Measurements from ENCODE around the gene MEOX1. TPM values are rescaled to one million over a fixed set of nuclear protein-coding genes. Genes with fewer than 3 reads are reported as not detected.

Gene MEOX1
- total and polyA plus RNA-seq, 9 donors: 0.22 to 7.7 (median 1.2) TPM; not detected in 1

DNA sequence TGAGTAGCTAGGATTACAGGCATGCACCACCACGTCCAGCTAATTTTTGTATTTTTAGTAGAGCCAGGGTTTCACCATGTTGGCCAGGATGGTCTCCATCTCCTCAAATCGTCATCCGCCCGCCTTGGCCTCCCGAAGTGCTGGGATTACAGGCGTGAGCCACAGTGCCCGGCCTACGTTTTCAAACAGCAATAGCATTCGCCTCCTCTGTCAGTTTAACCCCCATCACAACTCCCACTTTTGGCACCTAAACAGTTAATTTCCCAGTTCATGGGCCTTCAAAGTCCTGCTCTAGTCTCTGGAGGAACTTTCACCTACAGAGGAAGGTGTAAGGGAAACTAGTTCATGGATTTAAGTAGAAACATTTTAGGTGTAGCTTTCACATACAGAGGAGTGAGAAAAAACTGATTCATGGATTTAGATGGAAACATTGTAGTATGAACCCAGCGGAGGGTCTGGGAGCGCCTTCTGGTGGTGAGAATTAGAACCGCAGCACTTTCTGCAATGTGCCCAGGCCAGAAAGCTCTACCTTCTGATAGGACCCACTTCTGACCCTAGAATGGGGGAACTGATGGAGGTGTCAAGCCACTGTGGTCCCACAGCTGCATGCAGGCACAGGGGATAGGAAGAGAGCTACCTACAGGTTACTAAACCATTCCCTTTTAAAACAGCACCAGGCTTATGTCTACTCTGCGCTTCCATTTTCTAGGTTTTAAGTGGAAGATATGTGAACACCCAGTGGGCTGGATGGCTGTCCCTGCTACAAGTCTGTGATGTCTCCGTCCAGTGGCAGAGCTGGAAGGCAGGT, 12.0 kb upstream of the MEOX1 start:
- no peaks in the 10 kb centered on the region for H3K27me3 ChIP-seq
- no peaks in the 10 kb centered on the region for H3K36me3 ChIP-seq
- WGBS, 3 donors: 56 to 59% (median 56%) methylated on average over 14 of the region's 14 CpGs
- no peaks in the 10 kb centered on the region for H3K4me1 ChIP-seq (ENCODE audit: insufficient read depth)
- no peak for TF ChIP-seq POLR2A (IDR thresholded peaks at IDR 0.05)
- TF ChIP-seq, protein P1, sequence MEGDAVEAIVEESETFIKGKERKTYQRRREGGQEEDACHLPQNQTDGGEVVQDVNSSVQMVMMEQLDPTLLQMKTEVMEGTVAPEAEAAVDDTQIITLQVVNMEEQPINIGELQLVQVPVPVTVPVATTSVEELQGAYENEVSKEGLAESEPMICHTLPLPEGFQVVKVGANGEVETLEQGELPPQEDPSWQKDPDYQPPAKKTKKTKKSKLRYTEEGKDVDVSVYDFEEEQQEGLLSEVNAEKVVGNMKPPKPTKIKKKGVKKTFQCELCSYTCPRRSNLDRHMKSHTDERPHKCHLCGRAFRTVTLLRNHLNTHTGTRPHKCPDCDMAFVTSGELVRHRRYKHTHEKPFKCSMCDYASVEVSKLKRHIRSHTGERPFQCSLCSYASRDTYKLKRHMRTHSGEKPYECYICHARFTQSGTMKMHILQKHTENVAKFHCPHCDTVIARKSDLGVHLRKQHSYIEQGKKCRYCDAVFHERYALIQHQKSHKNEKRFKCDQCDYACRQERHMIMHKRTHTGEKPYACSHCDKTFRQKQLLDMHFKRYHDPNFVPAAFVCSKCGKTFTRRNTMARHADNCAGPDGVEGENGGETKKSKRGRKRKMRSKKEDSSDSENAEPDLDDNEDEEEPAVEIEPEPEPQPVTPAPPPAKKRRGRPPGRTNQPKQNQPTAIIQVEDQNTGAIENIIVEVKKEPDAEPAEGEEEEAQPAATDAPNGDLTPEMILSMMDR (IDR thresholded peaks at IDR 0.05): peak; percentile 64 to 90 (median 81)
- intact Hi-C loops (cut with DNase I): no loop called here
- no peak overlapping the region for H3K4me3 ChIP-seq
- no peak overlapping the region for H3K27ac ChIP-seq
- DNase-seq: peak; percentile 49 to 82 (median 80)
- H3K9me3 ChIP-seq: no peaks in the 10 kb centered on the region

DNA sequence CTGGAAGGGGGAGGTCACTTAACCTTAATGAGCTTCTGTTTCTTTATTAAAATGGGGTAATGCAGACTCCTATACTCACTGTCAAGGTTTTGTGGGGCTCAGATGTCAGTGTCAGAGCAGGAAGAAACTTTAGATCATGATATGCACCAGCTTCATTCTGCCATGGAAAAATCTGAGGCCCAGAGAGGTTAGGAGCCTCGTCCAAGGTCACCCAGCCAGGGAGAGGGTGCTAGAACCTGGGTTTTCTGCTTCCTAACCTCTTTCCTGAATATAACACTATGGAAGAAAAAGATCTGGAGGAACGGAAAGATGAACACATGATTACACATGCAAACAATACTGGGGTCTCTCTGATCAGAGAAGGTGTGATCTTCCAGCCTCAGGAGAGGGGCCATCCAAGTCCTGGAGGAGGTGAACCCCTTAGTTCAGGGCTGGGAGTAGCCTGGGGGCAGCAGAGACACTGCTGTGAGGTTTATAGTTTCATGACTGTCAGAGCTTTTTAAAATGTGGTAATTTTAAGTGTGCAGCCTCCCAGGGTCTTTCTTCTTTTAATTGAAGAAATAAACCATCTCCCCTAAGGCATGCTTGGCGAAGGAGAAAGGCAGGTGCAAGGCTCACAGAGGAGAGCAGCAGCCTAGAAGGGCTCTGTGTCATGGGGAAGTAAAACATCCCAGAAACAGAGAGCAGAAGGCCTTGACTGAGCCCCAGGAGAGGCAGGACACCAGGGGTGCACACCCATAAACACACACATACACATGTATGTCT, 10.2 kb upstream of the MEOX1 start:
- Histone ChIP-seq H3K4me3 (no peak overlapping the region), H3K4me1 (ENCODE audit: insufficient read depth) (no peaks in the 10 kb centered on the region), H3K27ac (no peak overlapping the region), H3K36me3 (no peaks in the 10 kb centered on the region), H3K9me3 (no peaks in the 10 kb centered on the region), H3K27me3 (no peaks in the 10 kb centered on the region)
- TF ChIP-seq EP300 (IDR thresholded peaks at IDR 0.05) (no peak), POLR2A (IDR thresholded peaks at IDR 0.05) (no peak)
- TF ChIP-seq, protein P1 (IDR thresholded peaks at IDR 0.05): no peak
- intact Hi-C loops (cut with DNase I): no loop called here
- WGBS, 3 donors: 91 to 98% (median 92%) methylated on average over 3 of the region's 3 CpGs
- DNase-seq: no peak

DNA sequence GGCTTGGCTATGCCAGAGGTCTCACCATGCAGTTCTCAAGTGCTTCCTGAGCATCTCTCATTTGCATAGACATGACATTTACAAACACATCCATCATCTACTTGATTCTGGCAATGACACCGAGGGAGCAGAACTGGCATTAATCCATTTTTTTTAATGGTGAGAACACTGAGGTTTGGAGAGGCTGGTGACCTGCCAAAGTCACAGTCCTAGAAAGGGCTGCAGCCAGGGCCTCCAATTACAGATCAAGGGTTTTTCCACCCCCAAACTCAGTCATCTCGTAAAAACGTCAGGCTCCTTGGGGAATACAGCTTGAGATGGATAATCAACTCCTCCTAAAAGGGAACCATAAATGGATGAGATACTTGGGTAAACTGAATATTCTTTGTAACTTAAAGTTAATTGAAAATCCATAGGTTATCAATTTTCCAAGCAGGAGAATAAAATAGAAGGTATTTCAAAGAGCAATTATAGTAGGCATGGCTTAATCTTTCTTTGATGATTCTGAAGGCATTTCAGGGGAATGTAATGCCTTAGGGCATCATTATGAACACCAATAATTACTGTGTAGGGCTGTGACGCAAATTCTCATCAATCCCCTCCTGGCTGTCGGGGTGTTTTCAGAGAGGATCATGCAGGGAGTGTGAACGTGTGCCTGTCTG, 9.4 kb upstream of the MEOX1 start:
- TF ChIP-seq POLR2A (IDR thresholded peaks at IDR 0.05) (no peak), EP300 (IDR thresholded peaks at IDR 0.05) (no peak)
- TF ChIP-seq, protein P1 (IDR thresholded peaks at IDR 0.05): no peak
- intact Hi-C loops (cut with DNase I): no loop called here
- no peaks in the 10 kb centered on the region for H3K36me3 ChIP-seq
- DNase-seq: no peak
- H3K9me3 ChIP-seq: no peaks in the 10 kb centered on the region
- H3K27ac ChIP-seq: no peak overlapping the region
- 67 to 77% (median 74%) methylated on average over 6 of the region's 6 CpGs for WGBS, 3 donors
- no peaks in the 10 kb centered on the region for H3K4me1 ChIP-seq (ENCODE audit: insufficient read depth)
- H3K27me3 ChIP-seq: no peaks in the 10 kb centered on the region
- no peak overlapping the region for H3K4me3 ChIP-seq

DNA sequence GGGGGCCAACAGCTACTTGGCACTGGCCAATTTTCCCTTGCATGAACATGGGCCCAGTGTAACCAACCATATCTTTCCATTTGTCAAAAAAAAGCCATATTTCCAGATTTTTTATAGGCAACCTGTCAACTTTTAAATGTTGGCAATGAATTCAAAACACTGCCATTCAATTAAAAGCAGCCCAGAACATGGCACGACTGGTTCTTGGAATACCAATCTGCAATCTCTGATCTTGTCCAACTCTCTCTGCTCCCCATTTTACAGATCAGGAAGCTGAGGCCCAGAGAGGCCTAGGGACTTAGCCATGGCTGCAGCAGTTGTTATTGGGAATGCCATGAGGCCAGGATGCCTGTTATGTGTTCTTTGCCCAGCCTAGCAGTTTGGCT, 8.9 kb upstream of the MEOX1 start:
- H3K36me3 ChIP-seq: no peaks in the 10 kb centered on the region
- no peak for DNase-seq
- H3K27me3 ChIP-seq: no peaks in the 10 kb centered on the region
- no peaks in the 10 kb centered on the region for H3K4me1 ChIP-seq (ENCODE audit: insufficient read depth)
- no peak overlapping the region for H3K27ac ChIP-seq
- TF ChIP-seq, protein P1 (IDR thresholded peaks at IDR 0.05): no peak
- no peak for TF ChIP-seq EP300 (IDR thresholded peaks at IDR 0.05)
- TF ChIP-seq POLR2A (IDR thresholded peaks at IDR 0.05): no peak
- intact Hi-C loops (cut with DNase I): no loop called here
- H3K4me3 ChIP-seq: no peak overlapping the region
- 82 to 90% (median 90%) methylated on average over 1 of the region's 1 CpG for WGBS, 3 donors
- H3K9me3 ChIP-seq: no peaks in the 10 kb centered on the region
